H9 (cell line): Measurements from ENCODE around the gene TMEM61. TPM values are rescaled to one million over a fixed set of nuclear protein-coding genes. Genes with fewer than 3 reads are reported as not detected.

Source experiments
- DNase-seq: peaks from one replicate; pipeline ENCODE4 v3.0.0-alpha.2; 2017
- H2AFZ ChIP-seq: one replicate; pipeline ENCODE4 v1.6.1; 2013; ENCODE audit warnings: mild to moderate bottlenecking, low read length, control low read depth, moderate library complexity
- H2AK5ac ChIP-seq: 2 replicates; pipeline ENCODE4 v1.6.1; 2013; ENCODE audit warnings: low read length, control low read depth, mixed read lengths; ENCODE audit not compliant: insufficient read length
- H2BK120ac ChIP-seq: one replicate; pipeline ENCODE4 v1.6.1; 2013; ENCODE audit warnings: low read depth, mild to moderate bottlenecking, low read length, control low read depth, inconsistent platforms; ENCODE audit not compliant: poor library complexity, severe bottlenecking
- H2BK12ac ChIP-seq: 2 replicates; pipeline ENCODE4 v1.6.1; 2013; ENCODE audit warnings: low read length, control low read depth, mixed read lengths, low read depth; ENCODE audit not compliant: insufficient read length
- H2BK15ac ChIP-seq: 2 replicates; pipeline ENCODE4 v1.6.1; 2013; ENCODE audit warnings: low read depth, low read length, control low read depth
- H2BK20ac ChIP-seq: one replicate; pipeline ENCODE4 v1.6.1; 2013; ENCODE audit warnings: low read depth, mild to moderate bottlenecking, low read length, control low read depth, inconsistent platforms; ENCODE audit not compliant: poor library complexity, severe bottlenecking
- H2BK5ac ChIP-seq: 2 replicates; pipeline ENCODE4 v1.6.1; 2013; ENCODE audit warnings: low read length, control low read depth, mixed read lengths; ENCODE audit not compliant: insufficient read length
- H3K14ac ChIP-seq: 2 replicates; pipeline ENCODE4 v1.6.1; 2013; ENCODE audit warnings: low read length, control low read depth; ENCODE audit not compliant: insufficient read depth
- H3K18ac ChIP-seq: 2 replicates; pipeline ENCODE4 v1.6.1; 2013; ENCODE audit warnings: low read depth, mild to moderate bottlenecking, mixed read lengths, low read length, control low read depth; ENCODE audit not compliant: insufficient read length
- H3K23ac ChIP-seq: 2 replicates; pipeline ENCODE4 v1.6.1; 2013; ENCODE audit warnings: low read length, control low read depth, mixed read lengths, low read depth; ENCODE audit not compliant: insufficient read length
- H3K23me2 ChIP-seq: 2 replicates; pipeline ENCODE4 v1.6.1; 2013; ENCODE audit warnings: low read depth, mild to moderate bottlenecking, mixed read lengths, low read length, control low read depth; ENCODE audit not compliant: insufficient read length, poor library complexity, severe bottlenecking
- H3K27ac ChIP-seq: 2 replicates; pipeline ENCODE4 v1.5.1; 2013; ENCODE audit warnings: low read length, control low read depth, mixed read lengths, low read depth; ENCODE audit not compliant: insufficient read length
- H3K27me3 ChIP-seq: 2 replicates; pipeline ENCODE4 v1.6.1; 2013; ENCODE audit warnings: low read length, control low read depth, inconsistent platforms; ENCODE audit not compliant: insufficient read depth
- H3K4ac ChIP-seq: 2 replicates; pipeline ENCODE4 v1.6.1; 2013; ENCODE audit warnings: low read depth, mild to moderate bottlenecking, control low read depth, inconsistent platforms, low read length, moderate library complexity
- H3K4me1 ChIP-seq: 2 replicates; pipeline ENCODE4 v1.6.1; 2013; ENCODE audit warnings: low read length, control low read depth, inconsistent platforms; ENCODE audit not compliant: insufficient read depth
- H3K4me2 ChIP-seq: 2 replicates; pipeline ENCODE4 v1.6.1; 2013; ENCODE audit warnings: low read length, control low read depth, mixed read lengths; ENCODE audit not compliant: insufficient read length, insufficient read depth
- H3K56ac ChIP-seq: 2 replicates; pipeline ENCODE4 v1.6.1; 2013; ENCODE audit warnings: low read depth, mild to moderate bottlenecking, mixed read lengths, low read length, control low read depth; ENCODE audit not compliant: insufficient read length
- H3K79me1 ChIP-seq: 2 replicates; pipeline ENCODE4 v1.6.1; 2013; ENCODE audit warnings: low read depth, mild to moderate bottlenecking, moderate library complexity, low read length, control low read depth, inconsistent platforms; ENCODE audit not compliant: insufficient read depth, poor library complexity, severe bottlenecking
- H3K79me2 ChIP-seq: 2 replicates; pipeline ENCODE4 v1.6.1; 2013; ENCODE audit warnings: low read length, control low read depth, inconsistent platforms; ENCODE audit not compliant: insufficient read depth
- H3K9ac ChIP-seq: 2 replicates; pipeline ENCODE4 v1.6.1; 2013; ENCODE audit warnings: low read length, control low read depth, mixed read lengths; ENCODE audit not compliant: insufficient read length; ENCODE audit errors: extremely low read depth
- H3K9me3 ChIP-seq: one replicate; pipeline ENCODE4 v1.6.1; 2013; ENCODE audit warnings: low read depth, low read length, inconsistent platforms; ENCODE audit not compliant: control insufficient read depth
- H3T11ph ChIP-seq: one replicate; pipeline ENCODE4 v1.6.1; 2013; ENCODE audit warnings: mild to moderate bottlenecking, low read length, control low read depth, inconsistent platforms
- H4K20me1 ChIP-seq: one replicate; pipeline ENCODE4 v1.6.1; 2013; ENCODE audit not compliant: control insufficient read depth, insufficient read length, insufficient read depth
- H4K5ac ChIP-seq: 2 replicates; pipeline ENCODE4 v1.6.1; 2013; ENCODE audit warnings: low read depth, mild to moderate bottlenecking, mixed read lengths, low read length, control low read depth; ENCODE audit not compliant: insufficient read length
- H4K8ac ChIP-seq: replicated peaks from 2 replicates; pipeline ENCODE4 v1.6.1; 2013; ENCODE audit warnings: low read length, control low read depth, mixed read lengths, low read depth; ENCODE audit not compliant: insufficient read length
- H4K91ac ChIP-seq: 2 replicates; pipeline ENCODE4 v1.6.1; 2013; ENCODE audit warnings: low read depth, mild to moderate bottlenecking, moderate library complexity, mixed read lengths, low read length, control low read depth; ENCODE audit not compliant: insufficient read length
- H3K27ac Mint-ChIP-seq, 3 experiments: 2 replicates in 2 of 3; 3 replicates in 1 of 3; pipeline ENCODE4 v1.8.0; 2020 to 2021; ENCODE audit warnings: mixed read lengths in 3 of 3, mild to moderate bottlenecking in 1 of 3, moderate library complexity in 1 of 3
- H3K27me3 Mint-ChIP-seq: 2 replicates; pipeline ENCODE4 v1.8.0; 2021; ENCODE audit warnings: low read depth, mild to moderate bottlenecking, moderate library complexity, mixed read lengths
- H3K36me3 Mint-ChIP-seq, 3 experiments: 2 replicates in 2 of 3; 3 replicates in 1 of 3; pipeline ENCODE4 v1.8.0; 2020 to 2021; ENCODE audit warnings: low read depth in 3 of 3, mixed read lengths in 3 of 3; ENCODE audit not compliant: insufficient read depth in 1 of 3
- H3K4me1 Mint-ChIP-seq, 2 experiments: 2 replicates each; pipeline ENCODE4 v1.8.0; 2020; ENCODE audit warnings: mixed read lengths in 2 of 2
- H3K4me3 Mint-ChIP-seq, 2 experiments: 2 replicates in 1 of 2; 3 replicates in 1 of 2; pipeline ENCODE4 v1.8.0; 2020 to 2021; ENCODE audit warnings: mild to moderate bottlenecking in 2 of 2, mixed read lengths in 2 of 2, moderate library complexity in 1 of 2
- H3K9me3 Mint-ChIP-seq, 2 experiments: 2 replicates in 1 of 2; 3 replicates in 1 of 2; pipeline ENCODE4 v1.8.0; 2020; ENCODE audit warnings: mild to moderate bottlenecking in 2 of 2, mixed read lengths in 2 of 2, moderate library complexity in 1 of 2
- CTCF ChIP-seq: fragments of 200-600 bp; sonication (generic); conservative IDR thresholded peaks from 3 replicates; pipeline ENCODE4 v1.8.0; 2021; ENCODE audit warnings: antibody characterized with exemption, mild to moderate bottlenecking
- WGBS: extraction: QIAGEN DNeasy Blood & Tissue Kit; methylation state at CpG from one replicate; pipeline ENCODE4 v1.1.7; 2013; ENCODE audit warnings: missing lambda C conversion rate, low lambda C conversion rate, mixed read lengths; ENCODE audit not compliant: insufficient read length; ENCODE audit errors: extremely low coverage; 5-methylcytosine and 5-hydroxymethylcytosine counted together
- total RNA-seq: library from RNA; stranded (reverse); gene quantifications from 2 replicates; pipeline ENCODE4 v1.2.1, GENCODE V29; 2021

Gene TMEM61
- total RNA-seq, 1 experiment from 2014 or later = 0.61 TPM

- DNase-seq = no peak
- WGBS = no CpG with 5 or more reads among the region's 3 CpGs
These were observed 27.2 kb downstream of the TMEM61 start for GRCh38 chr1:55007625-55008024.

More at GRCh38 chr1:55007625-55008024, 27.2 kb downstream of the TMEM61 start:
- no peak overlapping the region for H3K4me3 Mint-ChIP-seq
- no peak overlapping the region for H3K4me2 ChIP-seq
- no peak overlapping the region for H4K5ac ChIP-seq
- H4K8ac ChIP-seq = no peak overlapping the region
- no peaks in the 10 kb centered on the region; the same call in 1 of the 2 replicates for H3K27me3 ChIP-seq
- TF ChIP-seq CTCF = no peak
- H3K14ac ChIP-seq = no peak overlapping the region
- no peaks in the 10 kb centered on the region for H4K20me1 ChIP-seq
- H2BK15ac ChIP-seq = no peak overlapping the region
- H3K56ac ChIP-seq = no peak overlapping the region
- peaks cover 15 to 18% of the 10 kb centered on the region in 2 experiments for H3K4me1 Mint-ChIP-seq
- no peak overlapping the region for H3K27ac ChIP-seq
- no peak overlapping the region for H2BK12ac ChIP-seq
- H3K4me1 ChIP-seq = peaks cover 3% of the 10 kb centered on the region; the same call in 1 of the 2 replicates
- H3K23ac ChIP-seq = no peak overlapping the region
- H3K36me3 Mint-ChIP-seq = peaks cover 0 to 15% (median 0%) of the 10 kb centered on the region in 3 experiments
- no peak overlapping the region for H2BK120ac ChIP-seq
- H2BK20ac ChIP-seq = no peak overlapping the region
- no peak overlapping the region for H2BK5ac ChIP-seq
- H3K79me2 ChIP-seq = no peaks in the 10 kb centered on the region
- no peaks in the 10 kb centered on the region for H3K79me1 ChIP-seq
- H3K9me3 Mint-ChIP-seq = peaks cover 10 to 15% of the 10 kb centered on the region in 2 experiments
- H3K4ac ChIP-seq = no peak overlapping the region
- H2AK5ac ChIP-seq = no peak overlapping the region
- no peak overlapping the region for H2AFZ ChIP-seq
- no peaks in the 10 kb centered on the region for H3K9me3 ChIP-seq
- peaks cover 23% of the 10 kb centered on the region for H3K27me3 Mint-ChIP-seq
- no peak overlapping the region for H4K91ac ChIP-seq
- no peak overlapping the region for H3T11ph ChIP-seq
- H3K9ac ChIP-seq = no peak overlapping the region
- no peak overlapping the region for H3K27ac Mint-ChIP-seq
- no peak overlapping the region for H3K18ac ChIP-seq
- H3K23me2 ChIP-seq = no peaks in the 10 kb centered on the region
